ENCODE measurements around the gene DCAKD.

DCAKD gene

DNA sequence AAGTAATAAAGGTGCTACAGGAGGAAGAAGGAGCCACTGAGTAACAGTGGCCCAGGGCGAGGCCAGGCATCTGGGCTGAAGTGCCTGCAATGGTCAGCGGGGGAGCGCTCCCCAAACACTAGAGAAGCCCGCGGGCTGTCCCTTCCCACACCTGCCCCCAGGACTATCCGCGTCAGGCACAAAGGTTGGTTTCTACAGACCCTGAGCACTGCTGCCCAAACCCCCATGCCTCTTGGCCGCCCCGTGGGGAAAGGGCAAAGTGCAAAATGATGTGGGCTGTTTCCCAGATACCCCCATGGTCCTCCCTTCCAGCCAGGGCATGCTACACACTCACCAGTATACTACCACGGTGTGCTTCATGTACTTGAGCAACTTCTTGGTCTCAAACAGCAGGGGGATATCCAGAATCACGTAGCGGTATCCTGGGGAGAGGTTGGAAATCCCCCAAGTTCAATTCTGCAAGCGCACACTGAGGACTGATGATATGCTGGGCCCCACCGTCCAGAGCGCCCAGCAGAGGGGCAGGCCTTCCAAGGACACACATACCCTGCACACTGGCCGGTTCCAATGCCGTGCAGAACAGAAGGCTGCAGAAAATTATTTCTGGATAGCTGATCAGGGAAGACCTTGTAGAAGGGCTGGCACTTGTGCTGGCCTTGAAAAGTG is 21.5 kb downstream of the DCAKD start:
- no peak for DNase-seq

DNA sequence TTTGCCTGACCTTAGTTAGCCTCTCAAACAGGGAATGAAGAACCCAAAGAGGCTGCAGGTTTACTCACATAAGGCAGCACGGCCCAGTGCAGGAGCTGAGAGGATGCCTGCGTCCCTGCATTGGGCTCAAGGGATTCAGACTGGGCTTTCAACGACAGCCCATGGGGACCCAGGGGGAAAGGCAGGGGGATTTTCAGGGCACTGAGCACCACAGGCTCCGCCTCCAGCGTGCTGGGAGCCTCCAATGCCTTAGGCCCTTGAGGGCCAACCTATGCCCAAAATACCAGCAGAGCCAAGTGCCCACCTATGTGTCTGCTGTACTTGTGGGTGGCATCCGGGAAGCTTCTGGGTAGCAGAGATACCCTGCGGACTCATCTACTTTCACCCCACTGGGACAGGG is 22.3 kb downstream of the DCAKD start:
- no peak for DNase-seq

- DNase-seq: no peak
Measured at GRCh38 chr17:45022655-45023339, 28.6 kb downstream of the DCAKD start.

- DNase-seq: no peak
Measured at GRCh38 chr17:45022288-45022648, 29.2 kb downstream of the DCAKD start.

DNA sequence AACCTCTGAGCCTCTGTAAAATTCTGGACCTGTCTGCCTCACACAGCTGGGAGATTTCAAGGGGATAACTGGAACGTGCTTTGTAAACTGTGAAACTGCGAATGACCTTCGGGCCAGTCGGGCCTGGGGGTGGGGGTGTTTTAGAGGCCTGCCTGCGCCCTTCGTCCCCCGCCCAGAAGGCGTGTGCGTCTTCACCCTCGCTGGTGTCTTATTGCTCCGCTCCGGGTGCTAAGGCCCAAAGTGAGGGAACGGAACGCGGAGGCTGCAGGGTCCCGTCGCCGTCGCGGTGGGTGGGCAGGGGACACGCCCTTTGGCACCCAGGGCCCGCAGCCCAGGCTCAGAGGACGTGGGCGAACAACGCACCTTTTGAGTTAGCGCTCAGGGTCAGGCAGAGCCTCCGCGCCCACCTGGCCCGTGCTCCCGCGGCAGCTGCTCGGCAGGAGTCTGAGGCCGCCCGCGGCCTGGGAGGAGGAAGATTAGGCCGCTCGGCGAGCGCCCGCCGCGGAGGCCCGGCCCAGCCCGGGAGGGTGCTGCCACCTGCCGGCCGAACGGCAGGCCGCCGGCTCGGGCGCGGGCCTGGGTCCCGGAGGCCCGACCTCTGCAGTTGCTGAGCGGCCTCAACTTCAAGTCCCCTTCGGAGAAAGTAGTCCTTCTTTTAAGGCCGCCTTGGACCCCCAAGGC is 29.7 kb downstream of the DCAKD start:
- peak; percentile 74 for DNase-seq

DNA sequence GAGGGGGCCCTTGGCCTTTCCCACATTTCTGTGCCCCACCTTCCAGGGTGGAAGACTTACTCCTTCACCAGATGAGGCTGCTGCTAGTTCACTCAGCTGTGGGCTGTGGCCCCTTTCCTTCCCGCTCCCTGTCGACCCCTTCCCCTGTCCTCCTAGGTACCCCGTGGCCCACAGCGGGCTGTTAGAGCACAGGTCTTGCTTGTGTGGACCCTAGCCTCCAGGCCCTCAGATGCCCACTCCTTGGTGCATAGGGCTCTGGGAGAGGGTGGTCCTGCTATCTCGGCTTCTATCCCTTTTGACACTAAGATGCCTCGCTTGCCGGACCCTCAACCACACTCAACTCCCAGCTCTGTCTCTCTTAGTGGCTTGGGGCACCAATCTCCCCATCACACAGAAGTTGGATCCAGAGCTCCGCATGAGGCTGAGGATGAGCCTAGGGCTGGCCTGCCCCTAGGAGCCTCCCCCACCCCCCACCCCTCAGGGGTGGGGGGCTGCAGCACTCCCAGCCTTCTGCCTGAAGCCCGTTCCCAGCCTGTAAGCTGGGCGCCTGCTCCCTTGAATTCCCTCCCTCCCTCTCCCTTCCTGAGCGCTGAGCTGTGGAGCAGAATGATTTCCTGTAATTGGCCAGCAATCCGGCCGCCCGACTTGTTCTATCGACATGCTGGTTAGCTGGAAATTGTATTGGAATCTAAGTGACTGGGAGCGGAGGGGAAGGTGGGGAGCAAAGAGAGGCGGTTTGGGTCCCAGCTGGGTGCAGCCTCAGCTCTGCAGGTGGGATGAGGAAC is 30.9 kb downstream of the DCAKD start:
- no peak for DNase-seq

DNA sequence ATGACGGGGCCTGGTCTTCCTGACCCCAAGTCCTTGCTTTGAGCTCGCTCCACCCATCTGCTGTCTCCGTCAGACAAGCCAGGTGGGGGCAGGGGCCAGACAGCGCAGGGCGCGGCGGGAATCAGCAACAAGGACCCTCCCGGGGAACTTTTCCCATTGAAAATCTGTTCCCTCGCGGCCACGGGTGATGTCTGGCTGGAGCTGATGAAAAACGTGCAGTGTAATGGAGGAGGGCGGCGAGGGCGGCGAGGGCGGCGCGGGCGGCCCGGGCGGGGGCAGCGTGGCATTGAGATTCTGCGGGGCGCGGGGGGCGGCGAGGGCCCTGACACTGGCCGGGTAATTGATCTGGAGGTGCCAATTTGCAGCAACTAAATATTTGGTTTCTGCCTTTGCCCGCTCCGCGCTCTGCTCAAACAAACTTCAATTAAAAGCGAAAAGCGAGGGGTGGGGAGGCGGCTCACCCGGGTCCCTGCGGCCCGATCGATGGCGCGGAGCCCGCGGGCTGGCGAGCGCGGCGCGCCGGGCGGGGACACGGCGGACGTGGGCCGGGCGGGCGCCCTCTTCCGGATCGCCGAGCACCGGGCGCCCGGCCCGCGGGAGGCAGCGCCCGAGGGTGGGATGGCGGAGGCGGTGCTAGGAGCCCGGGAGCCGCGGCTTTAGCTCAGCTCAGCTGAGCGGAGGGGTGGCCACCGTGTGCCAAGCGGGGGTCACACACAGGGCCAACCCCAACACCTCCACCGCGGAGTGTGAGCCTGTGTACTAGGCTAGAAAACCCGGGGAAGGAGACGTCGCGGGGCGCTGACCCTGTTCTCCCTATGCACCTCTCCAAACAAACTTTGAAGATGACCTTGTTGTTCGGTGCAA is 32.4 kb downstream of the DCAKD start:
- DNase-seq: peak; percentile 46

DNA sequence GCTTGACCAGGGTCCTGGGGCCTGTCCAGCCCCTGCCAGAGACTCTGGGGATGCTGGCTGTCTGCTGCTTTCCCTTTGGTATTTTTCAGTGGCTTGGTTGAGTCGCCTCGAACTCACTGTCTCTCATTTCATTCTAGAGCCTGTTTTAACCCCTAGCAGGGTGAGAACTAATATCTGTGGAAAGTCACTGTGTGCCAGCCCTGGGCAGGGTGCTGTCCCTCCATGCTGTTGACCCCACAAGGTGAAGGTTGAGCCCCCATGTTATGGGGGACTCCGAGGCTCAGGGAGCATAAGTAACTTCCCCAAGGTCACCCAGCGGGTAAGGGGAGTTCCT is 33.0 kb downstream of the DCAKD start:
- no peak for DNase-seq

- DNase-seq: no peak
Measured at GRCh38 chr17:45016823-45017222, 34.6 kb downstream of the DCAKD start.

DNA sequence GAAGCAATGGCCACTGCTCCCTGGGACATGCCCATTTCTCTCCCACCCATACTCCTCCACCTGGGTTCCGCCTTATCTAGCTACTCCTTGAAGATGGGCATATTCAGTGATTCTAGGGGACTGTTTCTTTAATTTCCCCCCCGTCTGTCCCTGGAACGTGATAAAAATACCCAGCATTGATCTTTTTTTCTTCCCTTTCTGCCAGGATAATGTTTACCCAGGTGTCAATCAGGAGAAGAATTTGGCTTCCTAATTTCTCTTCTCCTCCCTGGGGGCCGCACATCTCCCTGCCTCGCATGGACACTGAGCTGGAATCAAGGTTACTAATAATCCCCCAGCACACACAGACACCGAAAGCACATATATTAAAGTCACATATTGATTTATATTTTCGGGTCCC is 35.2 kb downstream of the DCAKD start:
- no peak for DNase-seq

DNA sequence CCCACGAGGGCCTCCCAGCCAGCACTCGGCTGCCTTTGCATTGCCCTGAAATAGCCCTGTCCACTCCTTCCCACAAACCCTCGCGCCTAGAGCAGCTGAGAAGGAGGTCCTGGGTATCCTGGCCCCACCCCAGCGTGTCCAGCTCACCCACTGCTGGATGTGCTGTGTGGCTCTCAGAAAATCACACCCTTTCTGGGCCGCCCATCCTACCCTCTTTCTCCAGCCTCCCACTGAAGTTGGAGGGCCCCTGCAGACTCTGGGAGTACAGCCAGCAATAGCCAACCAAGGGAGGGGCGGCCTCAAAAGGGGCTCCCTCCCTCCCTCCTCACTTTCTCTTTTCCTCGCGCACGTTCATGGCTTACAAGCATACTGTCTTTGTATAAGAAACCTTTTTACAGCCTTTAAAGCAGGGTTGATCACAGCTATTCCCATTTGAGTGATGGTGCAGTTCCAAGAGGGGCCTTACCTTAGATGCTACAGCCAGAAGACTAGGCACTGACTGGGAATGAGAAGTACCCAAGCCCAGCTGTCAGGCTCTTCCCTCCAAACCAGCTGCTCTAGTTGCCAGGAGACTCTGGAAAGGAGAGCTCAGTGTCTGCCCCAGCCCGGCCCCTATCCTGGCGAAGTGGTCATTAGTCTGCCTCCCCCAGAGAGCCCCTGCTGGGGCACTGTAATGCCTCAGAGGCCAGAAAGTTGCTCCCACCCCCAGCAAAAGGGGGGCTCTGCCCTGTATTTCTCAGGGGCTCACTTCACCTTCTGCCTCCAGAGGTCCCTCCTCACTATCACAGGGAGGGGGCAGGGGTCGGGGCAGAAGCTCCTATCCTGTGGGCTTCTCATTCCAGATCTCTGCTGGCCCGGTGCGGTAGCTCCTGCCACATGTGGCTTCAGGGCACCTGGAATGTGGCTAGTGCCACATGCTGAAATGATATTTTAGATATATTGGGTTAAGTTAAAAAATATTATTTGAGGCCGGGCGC is 38.1 kb downstream of the DCAKD start:
- no peak for DNase-seq

GRCh38 chr17:45011767-45012166 is 39.7 kb downstream of the DCAKD start:
- no peak for DNase-seq

GRCh38 chr17:45009676-45010467 is 41.6 kb downstream of the DCAKD start:
- no peak for DNase-seq

GRCh38 chr17:45008216-45008615 is 43.2 kb downstream of the DCAKD start:
- DNase-seq: no peak

GRCh38 chr17:45006927-45007461 is 44.4 kb downstream of the DCAKD start:
- DNase-seq: no peak

DNA sequence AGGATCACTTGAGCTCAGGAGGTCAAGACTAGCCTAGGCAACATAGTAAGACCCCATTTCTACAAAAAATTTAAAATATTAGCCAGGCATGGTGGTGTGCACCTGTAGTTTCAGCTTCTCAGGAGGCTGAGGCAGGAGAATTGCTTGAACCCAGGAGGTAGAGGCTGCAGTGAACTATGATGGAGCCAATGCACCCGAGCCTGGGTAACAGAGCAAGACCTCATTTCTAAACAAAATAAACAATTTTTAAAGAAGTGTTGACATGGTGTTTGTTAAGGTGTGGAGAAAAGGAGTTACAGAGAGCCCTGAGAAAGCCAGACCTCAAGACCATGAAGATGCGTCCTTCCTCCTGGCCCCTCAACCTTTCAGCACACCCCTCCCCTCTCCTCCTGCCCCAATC is 45.7 kb downstream of the DCAKD start:
- DNase-seq: no peak

DNA sequence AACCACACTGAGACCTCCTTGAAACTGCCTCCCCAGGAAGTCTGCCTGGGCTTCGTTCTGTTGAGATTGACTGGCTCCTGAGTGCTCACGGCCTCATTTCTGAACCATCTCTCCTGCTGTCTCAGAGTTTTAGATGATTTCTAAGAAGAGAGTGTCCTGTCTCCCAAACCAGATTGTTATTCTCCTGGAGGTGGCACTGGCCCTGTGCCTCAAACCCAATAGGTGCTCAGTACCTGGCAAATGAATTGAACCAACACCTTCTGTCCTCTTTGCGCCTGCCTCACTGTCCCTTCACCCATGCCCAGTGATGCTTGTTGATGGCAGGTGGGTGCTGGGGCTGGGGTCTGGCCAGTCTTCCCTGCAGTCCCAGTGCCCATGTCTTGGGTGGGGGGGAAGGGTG is 47.0 kb downstream of the DCAKD start:
- no peak for DNase-seq

DNA sequence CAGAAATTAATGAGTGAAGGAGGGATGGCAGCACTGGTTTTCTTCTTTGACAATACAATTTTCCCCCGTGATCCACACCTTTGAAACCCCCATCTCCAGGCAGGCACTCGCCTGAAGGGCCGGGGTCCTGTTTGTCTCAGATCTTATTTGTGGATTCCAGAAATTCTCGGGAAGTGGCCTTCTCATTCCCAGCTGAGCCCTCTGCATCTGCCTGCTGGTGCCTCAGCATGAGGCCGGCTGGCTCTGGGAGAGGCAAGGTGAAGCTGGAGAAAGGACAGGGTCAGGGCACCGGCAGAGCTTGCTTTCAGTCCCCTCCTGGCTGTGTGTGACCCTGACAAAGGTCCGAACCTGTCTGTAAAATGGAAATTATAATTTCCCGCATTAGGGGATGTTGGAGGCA is 47.6 kb downstream of the DCAKD start:
- no peak for DNase-seq

DNA sequence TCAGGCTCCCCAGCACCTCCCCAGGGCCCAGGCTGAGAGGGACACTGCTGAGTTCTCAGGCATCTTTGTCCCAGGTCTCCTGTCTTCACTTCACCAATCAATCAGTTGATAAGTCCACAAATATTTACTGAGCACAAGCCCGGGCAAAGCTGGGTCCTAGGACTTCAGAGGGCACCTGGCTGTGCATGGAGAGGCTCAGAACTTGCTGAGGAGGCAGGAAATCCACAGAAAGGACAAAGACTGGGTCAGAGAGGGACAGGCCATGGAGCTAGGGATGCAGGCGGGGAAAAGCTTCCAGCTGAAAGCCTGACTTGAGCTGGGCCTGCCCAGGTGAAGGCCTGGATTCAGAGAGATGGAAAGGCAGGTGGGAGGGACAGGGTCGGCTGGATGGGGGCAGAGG is 50.1 kb downstream of the DCAKD start:
- no peak for DNase-seq

- DNase-seq: no peak
Measured at GRCh38 chr17:44999433-44999832, 52.0 kb downstream of the DCAKD start.
